ENCODE results near the gene C17orf67.

GRCh38 chr17:56817066-56817465 is 16.7 kb downstream of the C17orf67 start:
- TF ChIP-seq, protein P1, sequence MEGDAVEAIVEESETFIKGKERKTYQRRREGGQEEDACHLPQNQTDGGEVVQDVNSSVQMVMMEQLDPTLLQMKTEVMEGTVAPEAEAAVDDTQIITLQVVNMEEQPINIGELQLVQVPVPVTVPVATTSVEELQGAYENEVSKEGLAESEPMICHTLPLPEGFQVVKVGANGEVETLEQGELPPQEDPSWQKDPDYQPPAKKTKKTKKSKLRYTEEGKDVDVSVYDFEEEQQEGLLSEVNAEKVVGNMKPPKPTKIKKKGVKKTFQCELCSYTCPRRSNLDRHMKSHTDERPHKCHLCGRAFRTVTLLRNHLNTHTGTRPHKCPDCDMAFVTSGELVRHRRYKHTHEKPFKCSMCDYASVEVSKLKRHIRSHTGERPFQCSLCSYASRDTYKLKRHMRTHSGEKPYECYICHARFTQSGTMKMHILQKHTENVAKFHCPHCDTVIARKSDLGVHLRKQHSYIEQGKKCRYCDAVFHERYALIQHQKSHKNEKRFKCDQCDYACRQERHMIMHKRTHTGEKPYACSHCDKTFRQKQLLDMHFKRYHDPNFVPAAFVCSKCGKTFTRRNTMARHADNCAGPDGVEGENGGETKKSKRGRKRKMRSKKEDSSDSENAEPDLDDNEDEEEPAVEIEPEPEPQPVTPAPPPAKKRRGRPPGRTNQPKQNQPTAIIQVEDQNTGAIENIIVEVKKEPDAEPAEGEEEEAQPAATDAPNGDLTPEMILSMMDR (conservative IDR thresholded peaks at IDR 0.05) = no peak
- TF ChIP-seq ZFX (IDR thresholded peaks at IDR 0.05) = no peak
